ENCODE data around the gene RFTN2.

RFTN2 gene

GRCh38 chr2:197548582-197548981, 126.8 kb downstream of the RFTN2 start:
- no peak for DNase-seq (ENCODE audit: low read depth in 2 of 2)

DNA sequence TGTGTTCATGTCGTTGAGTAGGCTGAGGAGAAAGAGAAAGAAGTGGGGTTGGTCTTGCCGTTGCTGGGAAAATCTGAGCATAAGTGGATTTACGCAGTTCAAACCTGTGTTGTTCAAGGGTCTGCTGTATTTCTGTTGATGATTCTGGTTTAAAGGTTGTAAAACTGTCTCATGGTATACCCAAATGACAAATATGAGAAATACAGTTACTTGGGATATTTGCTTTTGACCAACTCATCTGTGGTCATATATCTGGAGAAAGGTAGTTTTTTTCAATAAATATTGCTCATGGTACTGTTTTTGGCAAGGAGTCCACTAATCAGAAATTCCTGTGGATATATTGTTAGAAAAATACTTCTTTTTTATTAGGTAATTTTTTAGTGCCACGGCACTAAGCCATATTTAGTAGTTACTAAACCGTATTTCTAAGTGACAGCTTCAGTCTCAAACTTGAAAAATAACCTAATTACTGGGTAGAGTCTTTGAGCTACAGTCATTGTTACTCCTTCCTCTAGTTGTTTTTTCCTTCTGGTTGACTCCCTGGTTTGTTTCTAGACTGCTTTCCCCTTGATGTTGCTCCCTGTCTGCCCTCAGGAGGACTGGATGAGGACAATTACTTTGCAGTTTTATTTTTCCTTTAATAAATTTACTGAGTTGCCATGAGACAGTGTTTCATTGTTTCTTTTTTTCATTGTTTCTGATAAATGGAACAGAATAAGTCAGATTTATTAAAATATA, 128.1 kb downstream of the RFTN2 start:
- no peak for DNase-seq (ENCODE audit: low read depth in 2 of 2)

DNA sequence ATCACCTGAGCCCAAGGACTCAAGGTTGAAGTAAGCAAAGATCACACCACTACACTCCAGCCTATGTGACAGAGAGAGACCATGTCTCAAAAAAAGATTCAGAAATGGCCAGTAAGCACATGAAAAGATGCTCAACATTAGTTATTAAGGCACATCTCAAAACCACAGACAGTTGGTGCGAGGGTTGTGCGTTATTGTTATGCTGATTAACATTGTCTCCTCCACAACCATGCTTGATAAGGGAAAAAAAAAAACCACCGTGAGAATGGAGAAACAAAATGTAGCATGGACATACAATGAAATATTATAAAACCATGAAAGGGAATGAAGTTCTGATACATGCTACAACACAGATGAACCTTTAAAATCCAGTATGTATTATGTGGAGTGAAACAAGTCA, 132.2 kb downstream of the RFTN2 start:
- DNase-seq (ENCODE audit: low read depth in 2 of 2) = no peak

- DNase-seq (ENCODE audit: low read depth in 2 of 2) = no peak
Observed at GRCh38 chr2:197539734-197540133, 135.7 kb downstream of the RFTN2 start.

GRCh38 chr2:197538412-197538811, 137.0 kb downstream of the RFTN2 start:
- no peak for DNase-seq (ENCODE audit: low read depth in 2 of 2)

All from stimulated activated CD4-positive, alpha-beta T cell treated with anti-CD3 and anti-CD28 coated beads, Interleukin-4, amount 100 ng/mL, for 48 hours (primary cell).